G401.6 (cell line): Measurements from ENCODE around the gene PRELID3B.

Experiments used
- FAIRE-seq: peaks from 2 replicates; lab custom pipeline; 2012; peaks lifted over from hg19 to GRCh38; lab: Jason Lieb, UNC

PRELID3B gene

DNA sequence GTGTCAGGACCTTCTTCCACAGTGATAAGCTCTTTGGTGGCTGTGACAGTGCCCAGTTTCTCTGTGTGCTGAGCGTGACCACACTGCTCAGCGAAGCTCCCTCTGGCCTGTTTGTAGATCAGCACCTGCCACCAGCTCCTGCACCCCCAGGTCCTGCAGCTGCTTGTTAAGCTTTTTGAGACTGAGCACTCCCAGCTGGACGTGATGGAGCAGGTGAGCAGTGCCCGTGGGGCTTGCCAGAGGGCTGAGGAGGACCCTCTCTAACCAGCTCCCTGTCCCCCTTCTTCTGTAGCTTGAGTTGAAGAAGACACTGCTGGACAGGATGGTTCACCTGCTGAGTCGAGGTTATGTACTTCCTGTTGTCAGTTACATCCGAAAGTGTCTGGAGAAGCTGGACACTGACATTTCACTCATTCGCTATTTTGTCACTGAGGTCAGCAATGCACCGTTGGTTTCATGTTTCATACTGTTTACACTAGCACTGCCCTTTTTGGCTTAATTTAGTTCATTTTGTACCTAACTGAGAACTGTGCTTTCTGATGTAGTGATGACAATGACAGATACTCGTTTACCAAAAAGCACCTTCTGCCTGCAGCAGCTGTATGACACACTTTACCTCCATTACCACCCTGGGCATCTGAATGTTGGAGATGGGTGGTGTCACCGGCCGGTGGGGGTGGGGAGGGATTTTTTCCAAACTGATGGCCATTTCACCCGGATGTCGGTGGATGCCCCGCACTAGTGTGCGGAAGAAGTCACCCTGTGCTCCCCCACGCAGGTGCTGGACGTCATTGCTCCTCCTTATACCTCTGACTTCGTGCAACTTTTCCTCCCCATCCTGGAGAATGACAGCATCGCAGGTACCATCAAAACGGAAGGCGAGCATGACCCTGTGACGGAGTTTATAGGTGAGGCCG, 49.0 kb downstream of the PRELID3B start:
- FAIRE-seq, result no peak

GRCh38 chr20:58992911-58993310, 49.7 kb downstream of the PRELID3B start:
- no peak for FAIRE-seq

GRCh38 chr20:58991715-58992114, 50.9 kb downstream of the PRELID3B start:
- FAIRE-seq, result no peak

DNA sequence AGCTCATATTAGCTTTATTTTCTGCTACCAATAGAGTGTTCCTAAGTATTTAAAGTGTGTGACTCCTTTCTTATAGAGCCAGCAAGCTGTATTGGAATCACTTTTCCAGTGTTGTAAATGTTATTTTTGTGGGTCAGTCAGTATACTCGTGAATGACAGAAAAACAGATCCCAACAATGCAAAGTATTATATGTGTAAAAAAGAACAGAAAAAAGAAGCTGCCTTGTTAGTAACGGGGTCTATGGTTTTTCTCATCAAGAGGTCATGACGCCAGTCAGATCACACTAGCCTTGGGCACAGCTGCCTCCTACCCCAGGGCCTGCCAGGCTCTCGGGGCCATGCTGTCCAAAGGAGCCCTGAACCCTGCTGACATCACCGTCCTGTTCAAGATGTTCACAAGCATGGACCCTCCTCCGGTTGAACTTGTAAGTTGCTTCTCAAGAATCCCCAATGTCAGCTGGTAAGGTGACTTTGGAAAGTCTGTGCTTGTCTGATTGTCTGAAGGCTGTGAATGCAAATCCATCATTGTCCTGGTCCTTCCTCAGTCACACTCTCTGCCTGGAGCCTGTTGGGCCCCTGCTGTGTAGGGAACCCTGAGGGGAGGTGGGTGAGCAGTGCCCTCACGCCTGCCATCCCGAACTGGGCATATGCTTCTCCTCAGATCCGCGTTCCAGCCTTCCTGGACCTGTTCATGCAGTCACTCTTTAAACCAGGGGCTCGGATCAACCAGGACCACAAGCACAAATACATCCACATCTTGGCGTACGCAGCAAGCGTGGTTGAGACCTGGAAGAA, 51.7 kb downstream of the PRELID3B start:
- no peak for FAIRE-seq

- no peak for FAIRE-seq
Measured at GRCh38 chr20:58989196-58989595, 53.4 kb downstream of the PRELID3B start.

DNA sequence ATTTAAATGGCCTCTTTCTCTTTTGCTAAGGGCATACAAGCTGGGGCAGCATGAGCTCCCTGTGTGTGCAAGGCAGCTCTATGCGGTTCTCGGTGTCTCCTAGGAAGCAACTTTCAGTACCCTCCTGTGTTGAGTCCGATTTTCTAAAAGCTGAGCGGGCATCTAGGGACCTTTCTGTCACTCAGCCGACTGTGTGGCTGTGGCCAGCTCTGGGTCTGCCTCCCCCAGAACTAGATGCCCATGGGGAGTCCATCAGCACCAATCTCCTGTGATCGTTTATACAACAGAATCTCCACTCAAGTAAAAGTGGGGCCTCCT, 54.1 kb downstream of the PRELID3B start:
- FAIRE-seq, result no peak

- no peak for FAIRE-seq
Measured at GRCh38 chr20:58987790-58988564, 54.6 kb downstream of the PRELID3B start.

DNA sequence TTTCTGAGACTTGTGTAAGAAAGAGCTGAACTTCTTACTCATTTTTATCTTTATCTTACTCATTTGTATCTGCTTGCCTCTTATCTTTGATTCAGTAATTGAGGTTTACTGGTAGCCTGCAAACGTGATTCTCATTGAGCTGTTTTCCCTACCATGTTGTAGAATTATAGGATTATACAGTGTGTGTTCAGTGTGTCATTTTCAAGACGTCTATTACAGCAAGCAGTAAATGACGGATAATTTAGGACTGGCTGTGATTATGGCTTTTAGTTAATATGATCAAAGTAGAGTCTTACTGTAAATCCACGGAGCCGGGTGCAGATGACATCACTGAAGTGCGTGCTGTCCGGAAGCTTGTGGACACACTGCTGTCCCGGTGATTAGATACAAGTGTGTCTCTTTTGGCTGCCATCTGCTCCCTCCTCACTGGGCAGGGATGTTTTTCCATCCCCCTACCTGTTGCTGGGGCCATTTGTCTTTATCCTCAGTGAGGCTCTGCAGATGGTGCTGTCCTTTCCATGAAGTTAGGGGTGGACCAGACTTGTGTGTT, 55.5 kb downstream of the PRELID3B start:
- no peak for FAIRE-seq

DNA sequence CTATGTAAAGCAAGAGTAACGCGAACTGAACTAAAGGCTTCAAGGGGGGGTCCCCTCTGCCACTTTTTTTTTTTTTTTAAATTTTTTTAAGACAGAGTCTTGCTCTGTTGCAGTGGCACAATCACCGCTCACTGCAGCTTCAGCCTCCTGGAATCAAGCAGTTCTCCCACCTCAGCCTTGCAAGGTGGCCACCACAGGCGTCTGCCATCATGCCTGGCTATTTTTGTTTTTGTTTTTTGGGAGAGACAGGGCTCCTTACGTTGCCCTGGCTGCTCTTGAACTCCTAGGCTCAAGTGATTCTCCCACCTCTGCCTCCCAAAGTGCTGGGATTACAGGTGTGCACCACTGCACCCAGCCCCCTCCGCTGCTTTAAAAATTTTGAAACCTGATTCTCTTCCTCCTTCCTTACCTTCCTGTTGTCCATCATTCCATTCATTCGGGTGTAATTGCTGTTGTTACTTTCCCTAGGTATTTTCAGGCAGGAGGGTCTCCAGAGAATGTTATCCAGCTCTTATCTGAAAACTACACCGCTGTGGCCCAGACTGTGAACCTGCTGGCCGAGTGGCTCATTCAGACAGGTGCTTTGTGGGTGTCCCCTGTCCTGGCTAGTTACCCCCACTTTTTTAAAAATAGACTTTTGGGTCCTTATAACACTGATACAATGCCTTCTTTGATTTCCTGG, 56.2 kb downstream of the PRELID3B start:
- FAIRE-seq, result no peak

DNA sequence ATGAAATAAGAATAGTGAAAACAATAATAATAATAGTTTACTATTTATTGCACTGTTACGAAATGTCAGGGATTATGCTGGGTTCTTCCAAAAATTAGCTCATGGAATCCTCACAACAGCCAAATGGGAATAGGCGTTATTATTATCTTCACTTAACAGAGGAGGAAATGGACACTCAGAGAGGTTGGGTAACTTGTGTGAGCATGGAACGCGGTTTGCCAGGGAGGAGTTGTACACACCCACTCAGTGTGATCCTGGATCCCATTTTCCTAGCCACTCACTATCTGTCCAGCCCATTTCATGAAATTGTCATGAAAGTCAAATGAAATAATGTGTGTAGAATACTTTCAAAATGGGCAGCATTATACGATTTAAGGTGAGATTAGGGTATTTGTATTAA, 56.9 kb downstream of the PRELID3B start:
- FAIRE-seq, result no peak

GRCh38 chr20:58984691-58985090, 57.9 kb downstream of the PRELID3B start:
- FAIRE-seq, result no peak
